ENCODE measurements around the gene ERBB3. TPM values are rescaled to one million over a fixed set of nuclear protein-coding genes. Genes with fewer than 3 reads are reported as not detected.

Gene ERBB3
- polyA plus RNA-seq, 1 of the 3 experiments (the other 2 are of a cell fraction), result 1.4 TPM

- H3K27me3 ChIP-seq (ENCODE audit: insufficient read depth), result no peaks in the 10 kb centered on the region
- 1% methylated on average over 27 of the region's 37 CpGs for WGBS (ENCODE audit: low lambda C conversion rate)
- POLR2A ChIA-PET, result interaction anchor here (0.7 to 1.6 kb wide), 6 partner anchors 9 to 47 kb away, joined by 3 to 6 read pairs (median 4); partner anchors contain the start of genes ESYT1 and ZC3H10
- no peaks in the 10 kb centered on the region for H4K20me1 ChIP-seq (ENCODE audit: insufficient read depth)
- no peaks in the 10 kb centered on the region for H3K9me3 ChIP-seq
- peaks cover 23% of the 10 kb centered on the region for H3F3A ChIP-seq (replicated peaks; ENCODE audit: insufficient read depth)
- peak within 1 kb of the TSS; percentile 62 to 87 for H3K4me3 ChIP-seq (ENCODE audit: low read depth in 2 of 2, low read length in 1 of 2)
- peak within 1 kb of the TSS; percentile 82 for H3K9ac ChIP-seq
- H3K36me3 ChIP-seq (replicated peaks in 1 of 2; ENCODE audit: control insufficient read depth in 1 of 2, insufficient read depth in 2 of 2, low read length in 1 of 2), result peaks cover 6 to 9% of the 10 kb centered on the region in 2 experiments
- peaks cover 31% of the 10 kb centered on the region for H3K79me2 ChIP-seq (ENCODE audit: insufficient read depth)
- DNase-seq, result peak; percentile 93
- peak within 1 kb of the TSS; percentile 75 for H2AFZ ChIP-seq (ENCODE audit: low read depth)
- CTCF ChIA-PET, result interaction anchor here (0.7 to 1.6 kb wide), 16 partner anchors 8 to 69 kb away, joined by 3 to 14 read pairs (median 4); partner anchors contain the start of genes ESYT1, RNF41, SMARCC2 and ZC3H10
- H3K27ac ChIP-seq (ENCODE audit: low read depth in 2 of 2, low read length in 1 of 2), result peak within 1 kb of the TSS; percentile 85 to 86
- H3K4me2 ChIP-seq, result peak within 1 kb of the TSS; percentile 95
- H3K4me1 ChIP-seq (ENCODE audit: control insufficient read depth in 1 of 2, insufficient read depth in 2 of 2, low read depth in 1 of 2, low read length in 1 of 2), result peaks cover 21% of the 10 kb centered on the region in 2 experiments; a peak in 3 of 4 replicates
- H3K9me2 ChIP-seq, result no peaks in the 10 kb centered on the region
- peak; percentile 60 for TF ChIP-seq JUND (IDR thresholded peaks at IDR 0.05)
- no peak for TF ChIP-seq GATA2 (CRISPR knock-in tag; IDR thresholded peaks at IDR 0.05)
- TF ChIP-seq TCF12 (IDR thresholded peaks at IDR 0.05), result no peak
- peak; percentile 57; the same call in 1 of the 2 replicates for TF ChIP-seq MXI1 (IDR thresholded peaks at IDR 0.05; ENCODE audit: low read depth, low read length)
- no peak; a peak in 1 of 4 replicates for TF ChIP-seq EP300 (IDR thresholded peaks at IDR 0.05; ENCODE audit: borderline replicate concordance in 1 of 2, low read depth in 1 of 2, low read length in 1 of 2)
- TF ChIP-seq TAF1 (IDR thresholded peaks at IDR 0.05; ENCODE audit: borderline replicate concordance, low read depth, low read length), result peak; percentile 62; the same call in 1 of the 2 replicates
- no peak for TF ChIP-seq USF2 (IDR thresholded peaks at IDR 0.05; ENCODE audit: borderline replicate concordance, low read depth, low read length)
- no peak for TF ChIP-seq FOXM1 (IDR thresholded peaks at IDR 0.05; ENCODE audit: low read depth)
- peak; percentile 44; the same call in 1 of the 2 replicates for TF ChIP-seq MAX (IDR thresholded peaks at IDR 0.05; ENCODE audit: low read depth)
- peak; percentile 24; the same call in 1 of the 2 replicates for TF ChIP-seq USF1 (IDR thresholded peaks at IDR 0.05; ENCODE audit: borderline replicate concordance, low read depth)
- TF ChIP-seq MEF2A (IDR thresholded peaks at IDR 0.05; ENCODE audit: borderline replicate concordance, low read depth), result no peak
- TF ChIP-seq SIN3A (IDR thresholded peaks at IDR 0.05; ENCODE audit: borderline replicate concordance, low read depth, low read length), result peak; percentile 77
- no peak for TF ChIP-seq SMC3 (IDR thresholded peaks at IDR 0.05; ENCODE audit: low read depth, low read length)
- peak; percentile 18; the same call in 1 of the 2 replicates for TF ChIP-seq NRF1 (IDR thresholded peaks at IDR 0.05; ENCODE audit: low read depth, low read length)
- no peak for TF ChIP-seq IRF3 (IDR thresholded peaks at IDR 0.05; ENCODE audit: low read depth, low read length)
- TF ChIP-seq GABPA (IDR thresholded peaks at IDR 0.05; ENCODE audit: low read depth), result peak; percentile 83
- TF ChIP-seq RFX5 (IDR thresholded peaks at IDR 0.05; ENCODE audit: low read length), result no peak
- peak; percentile 67 for TF ChIP-seq POLR2AphosphoS5 (IDR thresholded peaks at IDR 0.05; ENCODE audit: low read depth, low read length)
- TF ChIP-seq RXRA (IDR thresholded peaks at IDR 0.05; ENCODE audit: borderline replicate concordance, low read depth), result no peak
- TF ChIP-seq NFIC (IDR thresholded peaks at IDR 0.05; ENCODE audit: borderline replicate concordance), result no peak
- TF ChIP-seq FOXJ3 (CRISPR knock-in tag; IDR thresholded peaks at IDR 0.05), result no peak
- peak; percentile 25; the same call in 1 of the 2 replicates for TF ChIP-seq ELF1 (IDR thresholded peaks at IDR 0.05)
- no peak for TF ChIP-seq TEAD4 (IDR thresholded peaks at IDR 0.05; ENCODE audit: borderline replicate concordance, insufficient read depth)
- peak; percentile 40; the same call in 1 of the 2 replicates for TF ChIP-seq ZBTB33 (IDR thresholded peaks at IDR 0.05; ENCODE audit: borderline replicate concordance, low read depth)
- TF ChIP-seq RAD21 (IDR thresholded peaks at IDR 0.05; ENCODE audit: low read length), result no peak
- TF ChIP-seq FOSL2 (IDR thresholded peaks at IDR 0.05; ENCODE audit: borderline replicate concordance, low read depth), result peak; percentile 67; the same call in 1 of the 2 replicates
- TF ChIP-seq PBX3 (IDR thresholded peaks at IDR 0.05), result peak; percentile 31; the same call in 1 of the 2 replicates
- peak; percentile 88 for TF ChIP-seq CHD2 (IDR thresholded peaks at IDR 0.05; ENCODE audit: low read length, partially characterized antibody)
Measured at GRCh38 chr12:56152132-56152755, 72.3 kb downstream of the ERBB3 start, which contains the start of gene MYL6B. MYL6B (plus strand) TSS chr12:56152587; CDS start chr12:56153919, 1,332 bp downstream.

All from SK-N-SH (cell line).